GM18907 (cell line): ENCODE results near the gene KLHL2.
A peak's percentile ranks its signal among the peaks of the same experiment; 100 is the strongest.

Experiments
- ATAC-seq: cut with Tn5 transposase; IDR thresholded peaks from one replicate; pipeline ENCODE4 v1.9.1; 2021; ENCODE audit warnings: mild to moderate bottlenecking, moderate library complexity; ENCODE audit not compliant: unreplicated experiment

The KLHL2 gene

GRCh38 chr4:165288226-165288625 is 80.9 kb downstream of the KLHL2 start:
- ATAC-seq: peak; percentile 65

GRCh38 chr4:165288639-165289422 is 81.5 kb downstream of the KLHL2 start:
- peak; percentile 41 for ATAC-seq

GRCh38 chr4:165289423-165289785 is 82.0 kb downstream of the KLHL2 start:
- no peak for ATAC-seq

GRCh38 chr4:165293061-165293460 is 85.7 kb downstream of the KLHL2 start:
- no peak for ATAC-seq

GRCh38 chr4:165293927-165294649 is 86.7 kb downstream of the KLHL2 start:
- ATAC-seq: no peak

- peak; percentile 98 for ATAC-seq
Observed at GRCh38 chr4:165294907-165295306, 87.5 kb downstream of the KLHL2 start.

GRCh38 chr4:165297626-165298025 is 90.3 kb downstream of the KLHL2 start:
- ATAC-seq: no peak

- ATAC-seq: no peak
Observed at GRCh38 chr4:165299399-165300060, 92.2 kb downstream of the KLHL2 start.

GRCh38 chr4:165301833-165302232 is 94.5 kb downstream of the KLHL2 start:
- ATAC-seq: peak; percentile 87

GRCh38 chr4:165302658-165303057 is 95.3 kb downstream of the KLHL2 start:
- ATAC-seq: no peak

GRCh38 chr4:165308166-165308565 is 100.8 kb downstream of the KLHL2 start:
- ATAC-seq: no peak

- ATAC-seq: no peak
Observed at GRCh38 chr4:165308606-165309005, 101.2 kb downstream of the KLHL2 start.

- ATAC-seq: no peak
Observed at GRCh38 chr4:165309456-165309855, 102.1 kb downstream of the KLHL2 start.

- ATAC-seq: no peak
Observed at GRCh38 chr4:165312506-165312905, 105.1 kb downstream of the KLHL2 start.

- no peak for ATAC-seq
Observed at GRCh38 chr4:165319030-165319429, 111.7 kb downstream of the KLHL2 start.

- ATAC-seq: no peak
Observed at GRCh38 chr4:165319509-165319908, 112.1 kb downstream of the KLHL2 start.

GRCh38 chr4:165324236-165324917 is 117.0 kb downstream of the KLHL2 start:
- ATAC-seq: no peak

- no peak for ATAC-seq
Observed at GRCh38 chr4:165324918-165325304, 117.5 kb downstream of the KLHL2 start.

- no peak for ATAC-seq
Observed at GRCh38 chr4:165325732-165326512, 118.6 kb downstream of the KLHL2 start.

GRCh38 chr4:165326831-165327210 is 119.5 kb downstream of the KLHL2 start:
- peak; percentile 26 for ATAC-seq
